GM23338 (cell line): ENCODE results near the gene TMEM221. TPM values are rescaled to one million over a fixed set of nuclear protein-coding genes. Genes with fewer than 3 reads are reported as not detected.

ENCODE experiments used
- ATAC-seq: fragments of 200-7000 bp; cut with Tn5 transposase; 3 replicates; pipeline ENCODE4 v1.9.1; 2020
- DNase-seq: peaks from one replicate; pipeline ENCODE4 v3.0.0-alpha.2; 2015; ENCODE audit warnings: low spot score
- H2AFZ ChIP-seq: fragments of 200-600 bp; sonication (generic); 2 replicates; pipeline ENCODE4 v1.8.0; 2016; ENCODE audit warnings: antibody characterized with exemption, mild to moderate bottlenecking, moderate library complexity
- H3F3A ChIP-seq: fragments of 200-600 bp; sonication (generic); replicated peaks from 2 replicates; pipeline ENCODE4 v1.8.0; 2017; ENCODE audit warnings: antibody characterized with exemption, mixed run types, low read depth
- H3K27ac ChIP-seq: fragments of 200-600 bp; sonication (generic); 2 replicates; pipeline ENCODE4 v1.6.1; 2016; ENCODE audit warnings: low read depth
- H3K27me3 ChIP-seq: fragments of 200-600 bp; sonication (generic); 2 replicates; pipeline ENCODE4 v1.8.0; 2016; ENCODE audit warnings: mild to moderate bottlenecking, mixed run types, moderate library complexity; ENCODE audit not compliant: insufficient read depth
- H3K36me3 ChIP-seq: fragments of 200-600 bp; sonication (generic); 2 replicates; pipeline ENCODE4 v1.8.0; 2016; ENCODE audit warnings: mild to moderate bottlenecking; ENCODE audit not compliant: insufficient read depth
- H3K4me1 ChIP-seq: fragments of 200-600 bp; sonication (generic); 2 replicates; pipeline ENCODE4 v1.8.0; 2016; ENCODE audit warnings: mild to moderate bottlenecking, moderate library complexity; ENCODE audit not compliant: insufficient read depth
- H3K4me2 ChIP-seq: fragments of 200-600 bp; sonication (generic); 2 replicates; pipeline ENCODE4 v1.7.1; 2017; ENCODE audit warnings: mixed run types
- H3K4me3 ChIP-seq: fragments of 200-600 bp; sonication (generic); 2 replicates; pipeline ENCODE4 v1.6.1; 2016; ENCODE audit warnings: mixed run types
- H3K79me2 ChIP-seq: fragments of 200-600 bp; sonication (generic); replicated peaks from 2 replicates; pipeline ENCODE4 v1.8.0; 2017; ENCODE audit warnings: mild to moderate bottlenecking; ENCODE audit not compliant: insufficient read depth
- H3K9me2 ChIP-seq: fragments of 200-600 bp; sonication (generic); 2 replicates; pipeline ENCODE4 v1.8.0; 2017; ENCODE audit not compliant: insufficient read depth
- H4K20me1 ChIP-seq: fragments of 200-600 bp; sonication (generic); replicated peaks from 2 replicates; pipeline ENCODE4 v1.8.0; 2017; ENCODE audit warnings: mild to moderate bottlenecking; ENCODE audit not compliant: insufficient read depth
- H3K27ac Mint-ChIP-seq: 2 replicates; pipeline ENCODE4 v1.8.0; 2020; ENCODE audit warnings: inconsistent platforms, mild to moderate bottlenecking, moderate library complexity, mixed read lengths
- H3K27me3 Mint-ChIP-seq: 3 replicates; pipeline ENCODE4 v1.8.0; 2022; ENCODE audit warnings: low read depth, mild to moderate bottlenecking, moderate library complexity, mixed read lengths, inconsistent platforms; ENCODE audit not compliant: insufficient read depth, poor library complexity
- H3K36me3 Mint-ChIP-seq: 3 replicates; pipeline ENCODE4 v1.8.0; 2021; ENCODE audit warnings: low read depth, mild to moderate bottlenecking, inconsistent platforms, moderate library complexity, mixed read lengths
- H3K4me1 Mint-ChIP-seq: 3 replicates; pipeline ENCODE4 v1.8.0; 2020; ENCODE audit warnings: mild to moderate bottlenecking, inconsistent platforms, mixed read lengths
- H3K4me3 Mint-ChIP-seq: 3 replicates; pipeline ENCODE4 v1.8.0; 2021; ENCODE audit warnings: moderate library complexity, mild to moderate bottlenecking, inconsistent platforms, mixed read lengths
- H3K9me3 Mint-ChIP-seq: 3 replicates; pipeline ENCODE4 v1.8.0; 2020; ENCODE audit warnings: moderate library complexity, mild to moderate bottlenecking, inconsistent platforms, mixed read lengths
- CREB1 ChIP-seq: fragments of 250-450 bp; sonication (Bioruptor Pico); IDR thresholded peaks from 2 replicates; pipeline ENCODE4 v1.5.0; 2020; ENCODE audit warnings: low read depth, mild to moderate bottlenecking, moderate library complexity
- JUNB ChIP-seq: IDR thresholded peaks from one replicate; pipeline ENCODE4 v1.6.1; 2016; ENCODE audit warnings: antibody characterized with exemption; ENCODE audit not compliant: unreplicated experiment
- POLR2AphosphoS5 ChIP-seq: IDR thresholded peaks from 2 replicates; pipeline ENCODE4 v1.6.1; 2016; ENCODE audit warnings: antibody characterized with exemption, low read depth
- STAT1 ChIP-seq: IDR thresholded peaks from one replicate; pipeline ENCODE4 v1.6.1; 2016; ENCODE audit warnings: antibody characterized with exemption; ENCODE audit not compliant: unreplicated experiment
- ZNF114 ChIP-seq: fragments of 250-450 bp; sonication (Bioruptor Pico); IDR thresholded peaks from 2 replicates; pipeline ENCODE4 v1.5.0; 2020; ENCODE audit warnings: mild to moderate bottlenecking, moderate library complexity
- ZNF331 ChIP-seq: fragments of 250-450 bp; sonication (Bioruptor Pico); IDR thresholded peaks from 2 replicates; pipeline ENCODE4 v1.5.0; 2020; ENCODE audit warnings: low read depth, mild to moderate bottlenecking, moderate library complexity
- polyA plus RNA-seq: library from polyadenylated mRNA; unstranded; fragments of >200 nt; fragmentation: Nextera tagmentation; extraction: Ambion mirVana; gene quantifications from 2 replicates; pipeline ENCODE4 v1.2.1, GENCODE V29; 2016
- total RNA-seq: library from RNA; depleted of rRNA; stranded (reverse); fragments of >200 nt; shearing (Covaris generic); gene quantifications from 2 replicates; pipeline ENCODE4 v1.2.3, GENCODE V29; 2014
- TF ChIP-seq, protein P1 (sequence below): fragments of 250-450 bp; sonication (Bioruptor Pico); IDR thresholded peaks from 2 replicates; pipeline ENCODE4 v1.5.0; 2020; ENCODE audit warnings: mild to moderate bottlenecking, moderate library complexity

Gene TMEM221
- total and polyA plus RNA-seq, 2 experiments from 2014 or later, result 0.40 to 0.90 TPM

DNA sequence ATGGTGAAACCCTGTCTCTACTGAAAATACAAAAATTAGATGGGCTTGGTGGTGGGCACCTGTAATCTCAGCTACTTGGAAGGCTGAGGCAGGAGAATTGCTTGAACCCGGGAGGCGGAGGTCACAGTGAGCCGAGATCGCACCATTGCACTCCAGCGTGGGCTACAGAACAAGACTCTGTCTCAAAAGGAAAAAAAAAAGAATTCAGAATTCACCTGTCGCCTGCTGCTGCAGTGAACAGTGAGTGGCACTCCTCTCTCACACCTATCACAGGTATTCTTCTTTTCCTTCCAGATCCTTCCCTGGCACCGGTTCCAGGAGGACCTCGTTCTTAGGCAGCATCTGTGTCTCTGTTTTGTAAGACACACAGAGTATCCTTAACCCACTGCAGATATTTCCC is 34.4 kb downstream of the TMEM221 start:
- H3K4me1 ChIP-seq, result peaks cover 30% of the 10 kb centered on the region
- TF ChIP-seq CREB1 (CRISPR knock-in tag) (no peak), JUNB (no peak)
- TF ChIP-seq, protein P1, sequence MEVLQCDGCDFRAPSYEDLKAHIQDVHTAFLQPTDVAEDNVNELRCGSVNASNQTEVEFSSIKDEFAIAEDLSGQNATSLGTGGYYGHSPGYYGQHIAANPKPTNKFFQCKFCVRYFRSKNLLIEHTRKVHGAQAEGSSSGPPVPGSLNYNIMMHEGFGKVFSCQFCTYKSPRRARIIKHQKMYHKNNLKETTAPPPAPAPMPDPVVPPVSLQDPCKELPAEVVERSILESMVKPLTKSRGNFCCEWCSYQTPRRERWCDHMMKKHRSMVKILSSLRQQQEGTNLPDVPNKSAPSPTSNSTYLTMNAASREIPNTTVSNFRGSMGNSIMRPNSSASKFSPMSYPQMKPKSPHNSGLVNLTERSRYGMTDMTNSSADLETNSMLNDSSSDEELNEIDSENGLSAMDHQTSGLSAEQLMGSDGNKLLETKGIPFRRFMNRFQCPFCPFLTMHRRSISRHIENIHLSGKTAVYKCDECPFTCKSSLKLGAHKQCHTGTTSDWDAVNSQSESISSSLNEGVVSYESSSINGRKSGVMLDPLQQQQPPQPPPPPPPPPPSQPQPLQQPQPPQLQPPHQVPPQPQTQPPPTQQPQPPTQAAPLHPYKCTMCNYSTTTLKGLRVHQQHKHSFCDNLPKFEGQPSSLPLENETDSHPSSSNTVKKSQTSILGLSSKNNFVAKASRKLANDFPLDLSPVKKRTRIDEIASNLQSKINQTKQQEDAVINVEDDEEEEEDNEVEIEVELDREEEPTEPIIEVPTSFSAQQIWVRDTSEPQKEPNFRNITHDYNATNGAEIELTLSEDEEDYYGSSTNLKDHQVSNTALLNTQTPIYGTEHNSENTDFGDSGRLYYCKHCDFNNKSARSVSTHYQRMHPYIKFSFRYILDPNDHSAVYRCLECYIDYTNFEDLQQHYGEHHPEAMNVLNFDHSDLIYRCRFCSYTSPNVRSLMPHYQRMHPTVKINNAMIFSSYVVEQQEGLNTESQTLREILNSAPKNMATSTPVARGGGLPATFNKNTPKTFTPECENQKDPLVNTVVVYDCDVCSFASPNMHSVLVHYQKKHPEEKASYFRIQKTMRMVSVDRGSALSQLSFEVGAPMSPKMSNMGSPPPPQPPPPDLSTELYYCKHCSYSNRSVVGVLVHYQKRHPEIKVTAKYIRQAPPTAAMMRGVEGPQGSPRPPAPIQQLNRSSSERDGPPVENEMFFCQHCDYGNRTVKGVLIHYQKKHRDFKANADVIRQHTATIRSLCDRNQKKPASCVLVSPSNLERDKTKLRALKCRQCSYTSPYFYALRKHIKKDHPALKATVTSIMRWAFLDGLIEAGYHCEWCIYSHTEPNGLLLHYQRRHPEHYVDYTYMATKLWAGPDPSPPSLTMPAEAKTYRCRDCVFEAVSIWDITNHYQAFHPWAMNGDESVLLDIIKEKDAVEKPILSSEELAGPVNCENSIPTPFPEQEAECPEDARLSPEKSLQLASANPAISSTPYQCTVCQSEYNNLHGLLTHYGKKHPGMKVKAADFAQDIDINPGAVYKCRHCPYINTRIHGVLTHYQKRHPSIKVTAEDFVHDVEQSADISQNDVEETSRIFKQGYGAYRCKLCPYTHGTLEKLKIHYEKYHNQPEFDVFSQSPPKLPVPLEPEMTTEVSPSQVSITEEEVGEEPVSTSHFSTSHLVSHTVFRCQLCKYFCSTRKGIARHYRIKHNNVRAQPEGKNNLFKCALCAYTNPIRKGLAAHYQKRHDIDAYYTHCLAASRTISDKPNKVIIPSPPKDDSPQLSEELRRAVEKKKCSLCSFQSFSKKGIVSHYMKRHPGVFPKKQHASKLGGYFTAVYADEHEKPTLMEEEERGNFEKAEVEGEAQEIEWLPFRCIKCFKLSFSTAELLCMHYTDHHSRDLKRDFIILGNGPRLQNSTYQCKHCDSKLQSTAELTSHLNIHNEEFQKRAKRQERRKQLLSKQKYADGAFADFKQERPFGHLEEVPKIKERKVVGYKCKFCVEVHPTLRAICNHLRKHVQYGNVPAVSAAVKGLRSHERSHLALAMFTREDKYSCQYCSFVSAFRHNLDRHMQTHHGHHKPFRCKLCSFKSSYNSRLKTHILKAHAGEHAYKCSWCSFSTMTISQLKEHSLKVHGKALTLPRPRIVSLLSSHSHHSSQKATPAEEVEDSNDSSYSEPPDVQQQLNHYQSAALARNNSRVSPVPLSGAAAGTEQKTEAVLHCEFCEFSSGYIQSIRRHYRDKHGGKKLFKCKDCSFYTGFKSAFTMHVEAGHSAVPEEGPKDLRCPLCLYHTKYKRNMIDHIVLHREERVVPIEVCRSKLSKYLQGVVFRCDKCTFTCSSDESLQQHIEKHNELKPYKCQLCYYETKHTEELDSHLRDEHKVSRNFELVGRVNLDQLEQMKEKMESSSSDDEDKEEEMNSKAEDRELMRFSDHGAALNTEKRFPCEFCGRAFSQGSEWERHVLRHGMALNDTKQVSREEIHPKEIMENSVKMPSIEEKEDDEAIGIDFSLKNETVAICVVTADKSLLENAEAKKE (CRISPR knock-in tag), result no peak

DNA sequence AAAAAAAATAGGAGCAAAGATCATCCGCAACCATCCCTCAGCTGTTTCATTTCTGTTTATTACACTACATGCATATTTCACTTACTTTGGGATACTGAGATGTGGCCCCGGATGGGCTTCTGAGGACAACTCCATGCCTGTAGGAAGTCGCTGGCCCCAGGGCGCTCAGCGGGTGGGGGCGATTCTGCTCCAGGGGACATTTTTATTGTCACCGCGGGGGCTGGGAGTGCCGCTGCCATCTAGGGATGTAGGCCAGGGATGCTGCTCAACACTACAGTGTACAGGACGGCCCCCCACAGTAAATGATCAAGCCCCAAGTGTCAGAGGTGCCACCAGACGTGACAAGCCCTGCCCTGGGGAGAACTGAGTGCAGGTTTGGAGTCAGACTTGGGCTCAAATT is 36.7 kb downstream of the TMEM221 start:
- H2AFZ ChIP-seq, result no peak overlapping the region
- no peak overlapping the region for H3K27ac ChIP-seq
- H3K4me3 ChIP-seq, result no peak overlapping the region
- H3K4me2 ChIP-seq, result no peak overlapping the region
- no peaks in the 10 kb centered on the region for H3K9me3 Mint-ChIP-seq
- peaks cover 28% of the 10 kb centered on the region for H3K27me3 ChIP-seq
- H3F3A ChIP-seq, result 0 out of 2 replicates have a peak, but pooled peaks cover 9% of the 10 kb centered on the region
- peaks cover 27% of the 10 kb centered on the region for H3K4me1 Mint-ChIP-seq
- no peaks in the 10 kb centered on the region for H4K20me1 ChIP-seq
- peaks cover 30% of the 10 kb centered on the region for H3K4me1 ChIP-seq
- peaks cover 11% of the 10 kb centered on the region for H3K36me3 Mint-ChIP-seq
- H3K9me2 ChIP-seq, result no peaks in the 10 kb centered on the region
- no peaks in the 10 kb centered on the region for H3K36me3 ChIP-seq
- no peak for ATAC-seq
- H3K27ac Mint-ChIP-seq, result no peak overlapping the region
- no peaks in the 10 kb centered on the region for H3K79me2 ChIP-seq
- H3K27me3 Mint-ChIP-seq, result peaks cover 23% of the 10 kb centered on the region
- H3K4me3 Mint-ChIP-seq, result no peak overlapping the region
- no peak for DNase-seq
- TF ChIP-seq, protein P1 (CRISPR knock-in tag), result no peak
- no peak for TF ChIP-seq STAT1
- TF ChIP-seq POLR2AphosphoS5, result no peak
- no peak for TF ChIP-seq ZNF331
- no peak for TF ChIP-seq CREB1 (CRISPR knock-in tag)
- no peak for TF ChIP-seq ZNF114 (CRISPR knock-in tag)

More for the DNA sequence above, 34.4 kb downstream of the TMEM221 start:
- no peaks in the 10 kb centered on the region for H3K9me2 ChIP-seq
- no peak overlapping the region for H3K27ac Mint-ChIP-seq
- peaks cover 31% of the 10 kb centered on the region for H3K27me3 Mint-ChIP-seq
- peaks cover 25% of the 10 kb centered on the region for H3K4me1 Mint-ChIP-seq
- peaks cover 33% of the 10 kb centered on the region for H3K27me3 ChIP-seq
- no peaks in the 10 kb centered on the region for H4K20me1 ChIP-seq
- no peaks in the 10 kb centered on the region for H3K79me2 ChIP-seq
- H3K9me3 Mint-ChIP-seq, result no peaks in the 10 kb centered on the region
- no peak overlapping the region for H3K4me3 Mint-ChIP-seq
- H2AFZ ChIP-seq, result no peak overlapping the region
- H3K4me2 ChIP-seq, result no peak overlapping the region; the same call in 1 of the 2 replicates
- ATAC-seq (no peak), DNase-seq (no peak)
- no peak overlapping the region for H3K27ac ChIP-seq
- 0 out of 2 replicates have a peak, but pooled peaks cover 6% of the 10 kb centered on the region for H3F3A ChIP-seq
- peaks cover 11% of the 10 kb centered on the region; the same call in 2 of the 3 replicates for H3K36me3 Mint-ChIP-seq
- no peaks in the 10 kb centered on the region for H3K36me3 ChIP-seq
- H3K4me3 ChIP-seq, result no peak overlapping the region
